ENCODE data around the gene TEKT4.
"Not testable (repeated sequence)": the region's sequence is repeated elsewhere in the genome, so short reads cannot be mapped to it uniquely, and the experiment has no call there.

Gene TEKT4

GRCh38 chr2:94871226-94872087 lies at the start of gene TEKT4:
Gene TEKT4, plus strand, starts transcription at chr2:94871430. Its CDS starts 150 bp downstream, at chr2:94871580.
- TF ChIP-seq, protein P1, sequence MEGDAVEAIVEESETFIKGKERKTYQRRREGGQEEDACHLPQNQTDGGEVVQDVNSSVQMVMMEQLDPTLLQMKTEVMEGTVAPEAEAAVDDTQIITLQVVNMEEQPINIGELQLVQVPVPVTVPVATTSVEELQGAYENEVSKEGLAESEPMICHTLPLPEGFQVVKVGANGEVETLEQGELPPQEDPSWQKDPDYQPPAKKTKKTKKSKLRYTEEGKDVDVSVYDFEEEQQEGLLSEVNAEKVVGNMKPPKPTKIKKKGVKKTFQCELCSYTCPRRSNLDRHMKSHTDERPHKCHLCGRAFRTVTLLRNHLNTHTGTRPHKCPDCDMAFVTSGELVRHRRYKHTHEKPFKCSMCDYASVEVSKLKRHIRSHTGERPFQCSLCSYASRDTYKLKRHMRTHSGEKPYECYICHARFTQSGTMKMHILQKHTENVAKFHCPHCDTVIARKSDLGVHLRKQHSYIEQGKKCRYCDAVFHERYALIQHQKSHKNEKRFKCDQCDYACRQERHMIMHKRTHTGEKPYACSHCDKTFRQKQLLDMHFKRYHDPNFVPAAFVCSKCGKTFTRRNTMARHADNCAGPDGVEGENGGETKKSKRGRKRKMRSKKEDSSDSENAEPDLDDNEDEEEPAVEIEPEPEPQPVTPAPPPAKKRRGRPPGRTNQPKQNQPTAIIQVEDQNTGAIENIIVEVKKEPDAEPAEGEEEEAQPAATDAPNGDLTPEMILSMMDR (IDR thresholded peaks at IDR 0.05; ENCODE audit: low read depth, low read length, missing control alignments), result no peak
- in situ Hi-C loops (cut with HindIII; ENCODE audit: low sequenced_read_pairs), result no loop called here
- DNase-seq (ENCODE audit: low read depth), result no peak
- no peak within 1 kb of the TSS for H3K4me3 ChIP-seq (ENCODE audit: low read depth, low read length)

DNA sequence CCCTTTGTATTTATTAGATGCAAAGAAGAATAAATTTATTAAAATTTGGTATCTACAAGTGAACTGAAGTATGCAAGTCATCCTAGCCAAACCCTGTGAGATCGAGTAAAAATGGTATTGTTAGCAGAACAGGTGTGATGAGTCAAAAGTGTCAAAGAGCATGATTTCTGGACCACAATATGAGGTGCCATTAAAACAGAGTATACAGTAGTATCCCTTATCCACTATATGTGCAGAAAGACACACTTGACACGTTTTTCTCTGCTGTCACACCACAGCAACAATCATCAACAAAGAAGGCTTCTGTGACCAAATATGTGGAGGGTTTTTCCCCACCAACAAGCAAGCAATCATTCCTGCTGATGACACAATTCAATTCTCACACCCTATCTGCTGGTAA lies 32.0 kb upstream of the TEKT4 start:
- in situ Hi-C loops (cut with HindIII; ENCODE audit: low sequenced_read_pairs); DNase-seq (ENCODE audit: low read depth); H3K4me3 ChIP-seq (ENCODE audit: low read depth, low read length): not testable (repeated sequence)

DNA sequence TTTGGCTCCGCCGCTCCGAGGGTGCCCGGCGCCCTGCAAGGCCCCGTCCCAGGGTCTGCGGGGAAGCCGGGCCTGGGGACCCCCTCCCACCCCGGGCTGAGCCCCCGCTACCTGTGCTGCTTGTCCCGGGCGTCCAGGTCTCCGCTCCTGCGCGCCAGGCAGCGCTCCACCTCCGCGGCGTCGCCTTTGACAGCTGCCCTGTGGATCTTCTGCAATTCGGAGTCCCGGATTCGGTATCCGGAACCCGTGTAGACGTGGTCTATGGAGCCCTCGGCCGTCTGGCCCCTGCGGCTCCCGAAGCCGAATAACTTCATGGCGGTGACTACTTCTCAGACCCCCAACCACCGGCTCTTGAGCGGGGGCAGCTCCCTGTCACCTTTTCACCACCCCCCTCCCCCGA lies 14.4 kb upstream of the TEKT4 start:
- in situ Hi-C loops (cut with HindIII; ENCODE audit: low sequenced_read_pairs); H3K4me3 ChIP-seq (ENCODE audit: low read depth, low read length); DNase-seq (ENCODE audit: low read depth): not testable (repeated sequence)

DNA sequence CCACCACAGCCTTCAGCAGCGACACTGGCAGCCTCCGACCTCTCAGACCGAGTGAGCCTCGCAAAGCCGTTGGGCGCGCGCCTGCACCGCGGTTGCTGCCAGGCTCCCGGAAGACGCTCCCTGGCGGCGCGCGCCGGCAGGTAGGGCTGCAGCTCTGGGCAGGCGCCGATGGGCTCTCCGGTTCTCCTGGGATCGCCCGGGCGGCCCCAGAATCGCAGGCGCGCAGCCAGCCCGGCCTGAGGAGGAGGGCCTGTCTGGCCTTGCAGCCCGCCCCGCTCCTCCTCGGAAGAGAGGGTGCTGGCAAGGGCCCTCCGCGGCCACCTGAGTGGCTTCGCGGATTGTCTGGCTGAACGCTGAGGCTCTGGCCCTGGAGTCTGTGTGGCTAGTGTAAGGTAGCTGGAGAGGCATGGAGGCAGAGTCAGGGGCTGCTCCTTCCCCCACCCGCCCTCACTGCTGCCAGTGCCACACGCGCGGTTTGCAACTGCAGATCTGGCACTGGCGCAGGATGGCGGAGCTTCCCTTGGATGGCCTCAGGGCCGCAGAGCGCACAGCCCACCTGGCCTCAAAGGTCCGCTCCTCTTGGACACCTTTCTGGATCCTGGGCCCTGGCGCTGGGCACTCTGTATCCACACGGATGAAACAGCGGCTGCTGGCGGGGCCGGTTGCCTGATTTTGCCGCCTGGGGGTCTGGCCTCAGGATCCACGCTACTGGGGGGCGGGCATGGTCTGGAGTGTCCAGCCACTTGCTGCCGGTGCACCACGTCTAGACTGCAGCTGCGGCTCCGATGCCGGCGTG lies 13.7 kb upstream of the TEKT4 start:
- H3K4me3 ChIP-seq (ENCODE audit: low read depth, low read length); in situ Hi-C loops (cut with HindIII; ENCODE audit: low sequenced_read_pairs); DNase-seq (ENCODE audit: low read depth): not testable (repeated sequence)

DNA sequence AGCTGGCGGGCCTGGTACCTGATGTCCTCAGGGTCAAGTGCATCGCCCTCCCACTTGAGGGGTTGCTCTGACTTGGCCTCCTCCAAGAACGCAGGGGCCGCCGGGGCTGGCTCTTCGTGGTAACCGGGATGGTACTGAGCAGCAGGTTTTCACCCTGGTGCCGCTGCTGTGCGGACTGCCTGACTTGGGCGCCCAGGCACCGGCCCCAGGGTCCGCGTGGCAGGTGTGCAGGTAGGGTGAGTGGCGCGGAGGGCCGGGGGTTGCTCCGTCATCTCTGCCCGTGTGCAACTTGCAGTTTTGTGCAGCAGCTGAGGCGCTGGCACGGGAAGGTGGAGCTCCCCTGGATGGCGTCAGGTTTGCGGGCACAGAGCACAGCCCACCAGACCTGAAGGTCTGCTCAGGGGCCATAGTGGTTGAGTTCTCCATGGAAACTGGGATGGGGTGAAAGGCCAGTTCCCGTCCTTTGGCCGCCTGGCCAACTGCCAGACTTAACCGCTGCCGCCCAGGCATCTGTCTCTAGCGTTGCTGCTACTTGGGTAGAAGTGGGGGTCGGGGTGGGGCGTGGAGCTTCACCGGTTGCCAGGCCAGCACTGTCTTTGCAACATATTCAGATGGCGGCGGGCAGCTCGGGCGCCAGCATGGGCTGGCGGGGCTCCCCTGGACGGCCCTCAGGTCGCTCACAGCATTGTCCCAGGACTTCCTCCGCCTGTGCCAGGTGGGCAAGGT lies 12.9 kb upstream of the TEKT4 start:
- DNase-seq (ENCODE audit: low read depth); in situ Hi-C loops (cut with HindIII; ENCODE audit: low sequenced_read_pairs); H3K4me3 ChIP-seq (ENCODE audit: low read depth, low read length): not testable (repeated sequence)

DNA sequence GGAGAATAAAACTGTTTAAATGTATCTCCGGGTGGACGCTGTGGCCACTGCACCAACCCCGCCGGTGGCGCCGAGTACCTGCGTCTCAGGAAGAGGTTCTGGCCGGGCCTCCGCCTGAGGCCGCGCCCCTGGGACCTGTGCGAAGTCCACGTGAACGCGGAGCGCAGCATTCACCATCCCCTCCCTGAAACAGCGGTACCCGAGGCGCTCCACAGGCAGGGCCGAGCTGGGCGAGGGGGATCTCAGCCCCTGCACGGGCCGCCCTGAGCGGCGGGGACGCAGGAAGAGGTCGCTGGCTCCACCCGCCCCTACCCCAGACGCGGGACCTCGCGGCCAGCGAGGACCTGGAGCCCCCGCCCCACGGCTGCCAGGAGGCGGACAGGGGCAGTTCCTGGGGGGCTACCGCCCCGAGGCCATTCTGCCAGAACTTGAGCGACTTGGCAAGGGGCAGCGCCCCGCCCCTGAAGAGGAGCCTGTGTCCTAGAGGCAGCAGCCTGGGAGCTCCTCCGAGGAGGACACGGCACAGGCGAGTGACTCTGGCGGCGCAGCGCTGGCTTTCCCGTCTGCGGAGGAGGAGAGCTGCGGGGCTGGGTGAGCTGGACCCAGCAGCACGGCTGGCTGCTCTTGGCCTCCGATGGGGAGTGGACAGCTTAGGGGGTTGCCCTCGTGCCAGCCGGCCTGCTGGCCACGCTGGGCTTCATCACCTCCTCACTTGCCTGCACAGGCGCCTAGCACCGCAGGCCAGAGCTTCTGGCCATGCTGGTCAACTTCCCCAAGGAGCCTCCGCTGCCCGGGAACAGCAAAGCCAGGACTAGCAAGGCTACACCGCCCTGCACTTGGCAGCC lies 9.7 kb upstream of the TEKT4 start:
- no peak overlapping the region for H3K4me3 ChIP-seq (ENCODE audit: low read depth, low read length)
- TF ChIP-seq, protein P1 (IDR thresholded peaks at IDR 0.05; ENCODE audit: low read depth, low read length, missing control alignments), result no peak
- no peak for DNase-seq (ENCODE audit: low read depth)
- in situ Hi-C loops (cut with HindIII; ENCODE audit: low sequenced_read_pairs), result no loop called here

GRCh38 chr2:94862903-94863302 lies 8.3 kb upstream of the TEKT4 start:
- H3K4me3 ChIP-seq (ENCODE audit: low read depth, low read length); in situ Hi-C loops (cut with HindIII; ENCODE audit: low sequenced_read_pairs); DNase-seq (ENCODE audit: low read depth): not testable (repeated sequence)

- TF ChIP-seq, protein P1 (IDR thresholded peaks at IDR 0.05; ENCODE audit: low read depth, low read length, missing control alignments), result no peak
- H3K4me3 ChIP-seq (ENCODE audit: low read depth, low read length), result no peak overlapping the region
- in situ Hi-C loops (cut with HindIII; ENCODE audit: low sequenced_read_pairs), result no loop called here
- DNase-seq (ENCODE audit: low read depth), result no peak
Measured at GRCh38 chr2:94869131-94869530, 2.1 kb upstream of the TEKT4 start.
